WTC11 (cell line): Measurements from ENCODE around the gene MC3R. TPM values are rescaled to one million over a fixed set of nuclear protein-coding genes. Genes with fewer than 3 reads are reported as not detected.

ENCODE experiments used
- ATAC-seq: fragments of 200-7000 bp; cut with Tn5 transposase; 2 replicates; pipeline ENCODE4 v1.10.0; 2021; ENCODE audit warnings: mild to moderate bottlenecking, moderate library complexity
- Bru-seq: library from RNA; stranded (reverse); fragments of 400-500 nt; gene quantifications from one replicate; lab custom pipeline; 2021; lab: Mats Ljungman, UMichigan
- CTCF ChIA-PET: fragments of 300-600 bp; sonication (Branson Sonifier 250); formaldehyde crosslinking; loops from one replicate; lab custom pipeline; 2021; ENCODE audit warnings: antibody characterized with exemption; lab: Charles Lee
- POLR2A ChIA-PET: fragments of 350-600 bp; sonication (Branson Sonifier 250); formaldehyde crosslinking; loops from one replicate; lab custom pipeline; 2021; ENCODE audit warnings: antibody characterized with exemption; lab: Charles Lee
- DNase-seq: peaks from one replicate; pipeline ENCODE4 v3.0.0; 2021; ENCODE audit warnings: low spot score
- H3K27ac Mint-ChIP-seq: 2 replicates; pipeline ENCODE4 v1.8.0; 2021; ENCODE audit warnings: mixed read lengths
- H3K27me3 Mint-ChIP-seq: 2 replicates; pipeline ENCODE4 v1.8.0; 2021; ENCODE audit warnings: low read depth, mild to moderate bottlenecking, moderate library complexity, mixed read lengths
- H3K36me3 Mint-ChIP-seq: 2 replicates; pipeline ENCODE4 v1.8.0; 2021; ENCODE audit warnings: mixed read lengths
- H3K4me1 Mint-ChIP-seq: 2 replicates; pipeline ENCODE4 v1.8.0; 2022; ENCODE audit warnings: mixed read lengths
- H3K4me3 Mint-ChIP-seq: 2 replicates; pipeline ENCODE4 v1.8.0; 2021; ENCODE audit warnings: mild to moderate bottlenecking, moderate library complexity, mixed read lengths
- H3K9me3 Mint-ChIP-seq: 2 replicates; pipeline ENCODE4 v1.8.0; 2021; ENCODE audit warnings: mixed read lengths
- ARID4B ChIP-seq: sonication (generic); formaldehyde crosslinking; IDR thresholded peaks from 2 replicates; pipeline ENCODE4 v1.8.0; 2023; ENCODE audit warnings: missing genetic modification reagents, mild to moderate bottlenecking, borderline replicate concordance
- ATF6 ChIP-seq: sonication (generic); formaldehyde crosslinking; IDR thresholded peaks from 2 replicates; pipeline ENCODE4 v1.8.1; 2023; ENCODE audit warnings: mild to moderate bottlenecking, missing genetic modification reagents
- E2F1 ChIP-seq: sonication (generic); formaldehyde crosslinking; IDR thresholded peaks from 2 replicates; pipeline ENCODE4 v1.8.0; 2022; ENCODE audit warnings: mild to moderate bottlenecking, missing genetic modification reagents
- JUN ChIP-seq: sonication (generic); formaldehyde crosslinking; IDR thresholded peaks from 2 replicates; pipeline ENCODE4 v1.8.0; 2023; ENCODE audit warnings: mild to moderate bottlenecking, missing genetic modification reagents
- KAT7 ChIP-seq: sonication (generic); formaldehyde crosslinking; IDR thresholded peaks from 2 replicates; pipeline ENCODE4 v1.8.1; 2023; ENCODE audit warnings: missing genetic modification reagents, mild to moderate bottlenecking, borderline replicate concordance
- MAX ChIP-seq: sonication (generic); formaldehyde crosslinking; IDR thresholded peaks from 2 replicates; pipeline ENCODE4 v1.8.0; 2022; ENCODE audit warnings: mild to moderate bottlenecking, missing genetic modification reagents
- ZBTB21 ChIP-seq: sonication (generic); formaldehyde crosslinking; IDR thresholded peaks from 2 replicates; pipeline ENCODE4 v1.8.1; 2023; ENCODE audit warnings: mild to moderate bottlenecking, missing genetic modification reagents, borderline replicate concordance
- ZNF219 ChIP-seq: sonication (generic); formaldehyde crosslinking; IDR thresholded peaks from 2 replicates; pipeline ENCODE4 v1.8.0; 2023; ENCODE audit warnings: missing genetic modification reagents, mild to moderate bottlenecking, borderline replicate concordance
- ZNF512 ChIP-seq: sonication (generic); formaldehyde crosslinking; IDR thresholded peaks from 2 replicates; pipeline ENCODE4 v1.8.1; 2022; ENCODE audit warnings: missing genetic modification reagents, borderline replicate concordance
- long read RNA-seq, 3 experiments: library from RNA in 1 of 3; library from capped mRNA in 1 of 3; library from polyadenylated mRNA in 1 of 3; unstranded in 2 of 3; stranded (forward) in 1 of 3; transcript quantifications; one replicate each; pipeline ENCODE4 v2.0.0, GENCODE V29; 2021
- total RNA-seq: library from RNA; stranded (reverse); gene quantifications from 3 replicates; pipeline ENCODE4 v1.2.3, GENCODE V29; 2021

MC3R gene
- total RNA-seq (not detected in 3 replicates), Bru-seq, nascent RNA (not detected)
- long read RNA-seq, experiment 1, result 0 reads
- long read RNA-seq, experiment 2, result 0 reads
- long read RNA-seq, experiment 3, result 0 reads

- peak; percentile 52 for ATAC-seq
- POLR2A ChIA-PET, result no interaction called here
Measured at GRCh38 chr20:56247954-56248782, at the start of gene MC3R. Gene MC3R (plus strand): TSS chr20:56248732. CDS start chr20:56248844, 112 bp downstream.

More at GRCh38 chr20:56247954-56248782, at the start of gene MC3R:
- CTCF ChIA-PET, result interaction anchor here (1.0 kb wide), 1 partner anchor 96 kb away, joined by 3 read pairs; no protein-coding TSS in a partner anchor
- H3K9me3 Mint-ChIP-seq, result peaks cover 93% of the 10 kb centered on the region
- no peaks in the 10 kb centered on the region for H3K4me1 Mint-ChIP-seq
- H3K27ac Mint-ChIP-seq, result no peak within 1 kb of the TSS
- peaks cover 72% of the 10 kb centered on the region for H3K36me3 Mint-ChIP-seq
- H3K4me3 Mint-ChIP-seq, result no peak within 1 kb of the TSS
- TF ChIP-seq E2F1 (CRISPR knock-in tag) (no peak), KAT7 (CRISPR knock-in tag) (no peak), ARID4B (CRISPR knock-in tag) (no peak), JUN (CRISPR knock-in tag) (no peak), ZNF512 (no peak), ZNF219 (CRISPR knock-in tag) (no peak), MAX (CRISPR knock-in tag) (no peak), ATF6 (CRISPR knock-in tag) (no peak), ZBTB21 (no peak)
- peaks cover 28% of the 10 kb centered on the region for H3K27me3 Mint-ChIP-seq
- peak; percentile 17 for DNase-seq
